Stimulated activated CD8-positive, alpha-beta memory T cell treated with anti-CD3 and anti-CD28 coated beads, Interleukin-12 subunit alpha, Interleukin-12 subunit beta, amount 100 ng/mL, for 4 hours (primary cell): ENCODE data around the gene GSG1L2.
"Not testable (repeated sequence)": the region's sequence is repeated elsewhere in the genome, so short reads cannot be mapped to it uniquely, and the experiment has no call there.

ENCODE experiments used
- DNase-seq: peaks from one replicate; pipeline ENCODE4 v3.0.0-alpha.2; 2020; ENCODE audit warnings: low read depth

GSG1L2 gene

GRCh38 chr17:9788601-9789000 is 33.3 kb downstream of the GSG1L2 start:
- DNase-seq, result no peak

- no peak for DNase-seq
These were observed 37.3 kb downstream of the GSG1L2 start for GRCh38 chr17:9784544-9784943.

GRCh38 chr17:9783465-9783864 is 38.4 kb downstream of the GSG1L2 start:
- not testable (repeated sequence) for DNase-seq

GRCh38 chr17:9783050-9783449 is 38.8 kb downstream of the GSG1L2 start:
- DNase-seq, result no peak

- DNase-seq, result no peak
These were observed 41.3 kb downstream of the GSG1L2 start for GRCh38 chr17:9780552-9780951.

- no peak for DNase-seq
These were observed 45.0 kb downstream of the GSG1L2 start for GRCh38 chr17:9776911-9777310.

GRCh38 chr17:9772658-9773057 is 49.2 kb downstream of the GSG1L2 start:
- no peak for DNase-seq

DNA sequence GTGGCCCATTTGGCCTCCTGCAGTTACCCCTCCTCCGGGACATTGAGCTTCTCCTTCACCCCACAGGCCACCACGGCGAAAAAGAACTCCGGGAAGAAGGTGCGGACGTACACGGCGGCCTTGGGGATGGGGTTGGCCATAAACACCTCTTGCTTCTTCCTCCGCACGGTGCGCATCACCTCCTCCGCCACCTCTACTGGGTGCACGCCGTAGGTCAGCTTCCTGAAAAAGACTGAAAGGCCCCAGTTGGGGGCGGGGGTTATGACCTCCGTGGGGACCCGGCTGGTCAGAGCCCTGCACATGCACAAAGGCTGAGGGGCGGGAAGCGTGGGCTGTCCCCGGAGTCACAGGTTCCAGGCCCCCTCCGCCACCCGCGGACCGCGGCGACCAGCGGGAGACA is 50.4 kb downstream of the GSG1L2 start:
- no peak for DNase-seq

DNA sequence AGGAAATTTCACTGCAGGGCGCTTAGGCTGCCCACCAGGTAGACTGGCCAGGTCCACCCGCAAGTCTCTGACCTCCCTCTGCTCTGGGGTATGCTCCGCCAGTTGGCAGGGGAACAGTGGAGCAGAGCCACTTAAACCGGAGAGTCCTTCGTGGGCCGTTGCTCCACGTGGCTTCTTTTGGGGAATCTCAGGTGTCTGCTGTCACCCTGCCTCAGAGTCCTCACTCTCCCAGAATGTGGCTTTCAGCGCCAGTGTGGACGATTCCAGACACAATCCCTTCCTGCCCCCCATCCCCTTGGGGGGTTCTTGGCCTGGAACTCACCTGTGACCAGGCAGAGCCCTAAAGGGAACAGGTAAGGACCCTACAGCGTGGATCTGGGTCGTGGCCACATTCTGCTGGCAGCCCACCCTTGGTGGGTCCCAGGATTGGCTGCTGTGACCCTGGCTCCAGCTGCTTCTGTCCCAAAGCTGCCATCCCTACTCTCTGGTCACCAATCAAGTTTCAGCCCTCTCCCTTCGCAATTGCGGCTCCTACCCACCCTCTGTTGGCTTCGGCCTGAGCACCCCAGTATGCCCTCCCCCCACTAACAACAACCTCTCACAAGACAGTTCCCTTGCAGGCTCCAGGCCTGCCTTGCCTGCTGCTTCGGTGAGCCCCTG is 52.7 kb downstream of the GSG1L2 start:
- no peak for DNase-seq

DNA sequence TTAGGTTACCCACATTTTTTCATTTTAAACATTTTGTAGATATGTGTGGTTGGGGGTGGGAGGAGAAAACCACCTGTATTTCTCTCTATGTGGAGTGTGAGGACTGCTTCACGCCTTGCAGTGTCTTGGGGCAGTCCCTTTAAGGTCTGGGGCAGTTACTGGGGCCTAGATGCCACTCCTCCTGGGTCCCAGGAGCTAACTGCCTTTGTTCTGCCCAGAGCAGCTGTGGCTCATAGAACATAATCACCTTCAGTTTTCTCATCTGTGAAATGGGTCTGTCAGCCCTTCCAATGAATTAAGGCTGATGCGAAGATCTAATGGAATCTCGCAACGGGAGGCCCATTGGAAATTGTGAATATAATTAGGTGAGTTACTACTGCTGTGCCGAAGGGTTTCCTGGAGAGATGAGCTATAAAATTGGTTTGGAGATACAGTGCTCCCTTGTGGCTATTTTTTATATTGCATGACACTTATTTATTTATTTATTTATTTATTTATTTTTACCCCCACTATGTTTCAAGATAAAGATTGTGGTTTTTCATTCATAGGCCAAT is 53.4 kb downstream of the GSG1L2 start:
- no peak for DNase-seq

- DNase-seq, result no peak
These were observed 54.4 kb downstream of the GSG1L2 start for GRCh38 chr17:9767432-9767991.

DNA sequence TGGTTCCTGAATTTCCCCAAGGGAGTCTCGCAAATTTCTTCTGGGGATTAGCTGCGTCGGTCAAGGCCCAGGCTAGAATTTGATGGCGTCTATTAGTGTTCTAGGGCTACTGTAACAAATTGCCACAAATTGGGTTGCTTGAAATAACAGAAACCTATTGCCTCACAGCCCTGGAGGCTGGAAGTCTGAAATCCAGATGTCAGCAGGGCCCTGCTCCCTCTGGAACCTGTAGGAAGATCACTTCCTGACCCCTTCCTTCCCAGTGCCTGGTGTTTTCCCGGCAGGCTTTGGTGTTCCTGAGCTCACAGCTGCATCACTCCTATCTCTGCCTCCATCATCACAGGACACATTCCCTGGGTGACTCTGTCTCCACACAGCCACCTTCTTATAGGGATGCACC is 54.9 kb downstream of the GSG1L2 start:
- DNase-seq, result no peak

- no peak for DNase-seq
These were observed 56.6 kb downstream of the GSG1L2 start for GRCh38 chr17:9765322-9765721.

DNA sequence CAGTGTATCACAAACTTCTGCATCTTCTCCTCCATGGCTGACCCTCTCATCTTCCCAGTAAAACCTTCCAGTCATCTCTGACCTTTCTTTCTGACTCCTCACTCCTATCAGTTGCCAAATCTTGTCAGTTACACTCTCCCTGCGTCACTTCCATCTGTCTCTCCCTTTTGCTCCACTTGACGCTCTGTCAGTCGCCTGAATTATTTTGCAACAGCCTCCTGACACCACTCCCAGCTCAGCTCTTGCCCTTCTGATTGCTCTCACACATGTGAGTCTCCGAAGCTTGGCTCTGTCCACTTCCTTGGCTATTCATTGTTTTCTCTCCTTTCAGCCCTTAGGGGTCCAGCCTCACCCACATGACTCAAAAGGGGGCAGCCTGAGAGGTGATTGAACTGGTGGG is 58.2 kb downstream of the GSG1L2 start:
- no peak for DNase-seq

DNA sequence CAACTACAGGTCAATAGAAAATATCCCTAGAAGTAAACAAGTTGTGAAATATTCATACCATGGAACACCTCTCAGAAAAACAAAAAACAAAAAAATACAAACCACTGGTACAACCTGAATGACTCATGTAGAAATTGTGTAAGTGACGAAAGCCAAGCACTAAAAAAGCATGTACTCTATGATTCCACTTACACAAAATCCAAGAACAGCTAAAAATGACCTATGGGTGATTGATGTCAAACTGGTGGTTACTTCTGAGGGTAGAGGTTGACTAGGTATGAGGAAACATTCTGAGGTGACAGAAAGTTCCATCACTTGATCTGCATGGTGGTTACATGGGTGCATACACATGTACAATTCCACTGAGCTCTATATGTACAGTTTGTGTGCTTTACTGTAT is 61.6 kb downstream of the GSG1L2 start:
- DNase-seq, result no peak

DNA sequence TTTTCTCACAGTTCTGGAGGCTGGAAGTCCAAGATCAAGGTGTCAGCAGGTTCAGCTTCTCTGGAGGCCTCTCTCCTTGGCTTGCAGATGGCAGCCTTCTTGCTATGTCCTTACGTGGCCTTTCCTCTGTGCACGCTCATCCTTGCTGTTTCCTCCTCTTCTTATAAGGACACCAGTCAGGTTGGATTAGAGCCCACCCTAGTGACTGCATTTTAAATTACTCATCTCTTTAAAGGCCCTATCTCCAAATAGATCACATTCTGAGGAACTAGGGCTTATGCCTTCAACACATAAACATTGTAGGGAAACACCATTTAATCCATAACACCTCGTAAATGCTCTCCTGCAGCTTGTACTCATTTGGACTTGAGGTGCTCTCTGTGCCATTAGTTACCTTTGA is 66.8 kb downstream of the GSG1L2 start:
- no peak for DNase-seq
